ENCODE measurements around the gene ASIC4. TPM values are rescaled to one million over a fixed set of nuclear protein-coding genes. Genes with fewer than 3 reads are reported as not detected.

ASIC4 gene
- total and polyA plus RNA-seq, 2 of the 13 experiments (the other 11 are each of a cell fraction or from before 2014, with no cell fraction given) = 0.03 TPM; not detected in 1

DNA sequence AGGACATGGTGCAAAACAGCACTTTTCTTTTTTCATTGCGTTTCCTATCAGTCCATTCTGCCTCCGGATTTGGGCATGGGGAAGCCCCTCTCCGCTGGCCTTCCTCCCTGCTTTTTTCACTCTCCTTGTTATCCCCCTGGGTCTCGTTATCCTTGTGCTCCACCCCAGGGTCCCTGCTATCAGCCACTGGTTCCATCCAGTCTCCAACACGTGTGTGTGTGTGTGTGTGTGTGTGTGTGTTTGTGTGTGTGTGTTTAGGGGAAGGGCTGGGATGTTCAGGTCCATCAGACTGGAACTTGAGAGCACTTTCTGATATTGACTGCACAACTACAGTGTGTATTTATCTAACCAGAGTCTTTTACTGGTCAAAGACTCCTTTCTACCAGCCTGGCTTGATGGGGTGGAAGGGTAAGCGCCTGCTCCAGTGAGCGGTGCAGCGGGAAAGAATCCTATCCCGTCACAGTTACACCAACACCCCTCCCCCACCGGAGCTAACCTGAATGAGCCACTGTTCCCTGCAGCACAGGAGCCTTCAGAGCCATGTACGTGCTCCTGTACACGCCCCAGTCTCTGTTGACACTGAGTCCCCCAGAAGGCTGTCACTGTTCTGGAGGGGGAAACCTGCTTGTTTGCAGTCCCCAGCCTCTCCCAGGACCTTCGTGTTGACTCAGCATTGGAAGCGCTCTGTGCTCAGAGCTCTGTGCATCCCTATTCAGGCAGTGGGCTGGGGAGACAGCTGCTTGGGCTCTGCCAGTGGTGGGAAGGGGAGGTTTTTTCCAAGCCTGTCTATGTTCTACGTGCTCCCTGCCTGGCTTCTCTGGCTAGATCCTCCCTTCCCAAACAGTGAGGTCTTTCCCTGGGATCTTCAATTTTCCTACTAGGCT, 62.5 kb downstream of the ASIC4 start (continued):
- peak; percentile 98 for TF ChIP-seq IRF2 (CRISPR knock-in tag; IDR thresholded peaks at IDR 0.05)
- peak; percentile 100 for TF ChIP-seq ZNF292 (CRISPR knock-in tag; IDR thresholded peaks at IDR 0.05; ENCODE audit: borderline replicate concordance, low read depth)
- no peak for TF ChIP-seq ZNF383 (CRISPR knock-in tag; IDR thresholded peaks at IDR 0.05; ENCODE audit: borderline replicate concordance)
- TF ChIP-seq RORA (CRISPR knock-in tag; IDR thresholded peaks at IDR 0.05) = no peak
- peak; percentile 80 for TF ChIP-seq SIX1 (CRISPR knock-in tag; IDR thresholded peaks at IDR 0.05; ENCODE audit: borderline replicate concordance)
- peak; percentile 77; the same call in 1 of the 2 replicates for TF ChIP-seq AFF4 (CRISPR knock-in tag; IDR thresholded peaks at IDR 0.05)
- TF ChIP-seq SCMH1 (CRISPR knock-in tag; IDR thresholded peaks at IDR 0.05; ENCODE audit: borderline replicate concordance) = no peak
- 0 out of 2 replicates have a peak, but pooled peaks have one; percentile 25 for TF ChIP-seq CHCHD3 (CRISPR knock-in tag; IDR thresholded peaks at IDR 0.05)
- TF ChIP-seq HOXA7 (CRISPR knock-in tag; IDR thresholded peaks at IDR 0.05) = no peak
- TF ChIP-seq, protein P1, sequence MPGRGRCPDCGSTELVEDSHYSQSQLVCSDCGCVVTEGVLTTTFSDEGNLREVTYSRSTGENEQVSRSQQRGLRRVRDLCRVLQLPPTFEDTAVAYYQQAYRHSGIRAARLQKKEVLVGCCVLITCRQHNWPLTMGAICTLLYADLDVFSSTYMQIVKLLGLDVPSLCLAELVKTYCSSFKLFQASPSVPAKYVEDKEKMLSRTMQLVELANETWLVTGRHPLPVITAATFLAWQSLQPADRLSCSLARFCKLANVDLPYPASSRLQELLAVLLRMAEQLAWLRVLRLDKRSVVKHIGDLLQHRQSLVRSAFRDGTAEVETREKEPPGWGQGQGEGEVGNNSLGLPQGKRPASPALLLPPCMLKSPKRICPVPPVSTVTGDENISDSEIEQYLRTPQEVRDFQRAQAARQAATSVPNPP (CRISPR knock-in tag; IDR thresholded peaks at IDR 0.05) = no peak
- no peak for TF ChIP-seq ZSCAN12 (CRISPR knock-in tag; IDR thresholded peaks at IDR 0.05)
- no peak for TF ChIP-seq NFE2L1 (CRISPR knock-in tag; IDR thresholded peaks at IDR 0.05; ENCODE audit: borderline replicate concordance)
- peak; percentile 60; the same call in 1 of the 2 replicates for TF ChIP-seq ZNF451 (CRISPR knock-in tag; IDR thresholded peaks at IDR 0.05)
- no peak for TF ChIP-seq ADNP (CRISPR knock-in tag; IDR thresholded peaks at IDR 0.05)
- peak; percentile 52; the same call in 1 of the 2 replicates for TF ChIP-seq FOXP1 (IDR thresholded peaks at IDR 0.05)
- TF ChIP-seq FOXP1 (CRISPR knock-in tag; IDR thresholded peaks at IDR 0.05) = peak; percentile 80; the same call in 1 of the 2 replicates
- no peak for TF ChIP-seq ATF6 (CRISPR knock-in tag; conservative IDR thresholded peaks at IDR 0.05)
- no peak for TF ChIP-seq RBM22 (optimal IDR thresholded peaks at IDR 0.05; ENCODE audit: low read length)
- TF ChIP-seq, protein P2, sequence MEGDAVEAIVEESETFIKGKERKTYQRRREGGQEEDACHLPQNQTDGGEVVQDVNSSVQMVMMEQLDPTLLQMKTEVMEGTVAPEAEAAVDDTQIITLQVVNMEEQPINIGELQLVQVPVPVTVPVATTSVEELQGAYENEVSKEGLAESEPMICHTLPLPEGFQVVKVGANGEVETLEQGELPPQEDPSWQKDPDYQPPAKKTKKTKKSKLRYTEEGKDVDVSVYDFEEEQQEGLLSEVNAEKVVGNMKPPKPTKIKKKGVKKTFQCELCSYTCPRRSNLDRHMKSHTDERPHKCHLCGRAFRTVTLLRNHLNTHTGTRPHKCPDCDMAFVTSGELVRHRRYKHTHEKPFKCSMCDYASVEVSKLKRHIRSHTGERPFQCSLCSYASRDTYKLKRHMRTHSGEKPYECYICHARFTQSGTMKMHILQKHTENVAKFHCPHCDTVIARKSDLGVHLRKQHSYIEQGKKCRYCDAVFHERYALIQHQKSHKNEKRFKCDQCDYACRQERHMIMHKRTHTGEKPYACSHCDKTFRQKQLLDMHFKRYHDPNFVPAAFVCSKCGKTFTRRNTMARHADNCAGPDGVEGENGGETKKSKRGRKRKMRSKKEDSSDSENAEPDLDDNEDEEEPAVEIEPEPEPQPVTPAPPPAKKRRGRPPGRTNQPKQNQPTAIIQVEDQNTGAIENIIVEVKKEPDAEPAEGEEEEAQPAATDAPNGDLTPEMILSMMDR (CRISPR knock-in tag; IDR thresholded peaks at IDR 0.05) = peak; percentile 32; the same call in 1 of the 2 replicates
- TF ChIP-seq GABPB1 (CRISPR knock-in tag; IDR thresholded peaks at IDR 0.05) = peak; percentile 65

All from HepG2 (cell line).